ENCODE data around the gene RAG1. TPM values are rescaled to one million over a fixed set of nuclear protein-coding genes. Genes with fewer than 3 reads are reported as not detected.
A peak's percentile ranks its signal among the peaks of the same experiment; 100 is the strongest.

RAG1 gene
- total RNA-seq, 6 experiments from 2014 or later: 0.09 to 0.58 (median 0.29) TPM

GRCh38 chr11:36620246-36620645 is 52.4 kb downstream of the RAG1 start:
- H3K27me3 Mint-ChIP-seq (ENCODE audit: insufficient read depth): no peaks in the 10 kb centered on the region
- TF ChIP-seq CTCF (IDR thresholded peaks at IDR 0.05): no peak
- no peak for DNase-seq
- no peaks in the 10 kb centered on the region for H3K36me3 Mint-ChIP-seq (ENCODE audit: low read depth)
- 0 out of 2 replicates have a peak, but pooled peaks cover 6% of the 10 kb centered on the region for H3K4me1 Mint-ChIP-seq (ENCODE audit: low read depth)
- H3K4me3 Mint-ChIP-seq: no peak overlapping the region
- no peaks in the 10 kb centered on the region for H3K9me3 Mint-ChIP-seq
- H3K27ac Mint-ChIP-seq: no peak overlapping the region

GRCh38 chr11:36622431-36623136 is 54.8 kb downstream of the RAG1 start:
- Mint-ChIP-seq H3K36me3 (ENCODE audit: low read depth) (no peaks in the 10 kb centered on the region), H3K4me1 (ENCODE audit: low read depth) (0 out of 2 replicates have a peak, but pooled peaks cover 6% of the 10 kb centered on the region), H3K9me3 (no peaks in the 10 kb centered on the region), H3K4me3 (no peak overlapping the region), H3K27ac (no peak overlapping the region), H3K27me3 (ENCODE audit: insufficient read depth) (no peaks in the 10 kb centered on the region)
- DNase-seq: peak; percentile 13
- peak; percentile 73 for TF ChIP-seq CTCF (IDR thresholded peaks at IDR 0.05)

GRCh38 chr11:36623494-36623893 is 55.7 kb downstream of the RAG1 start:
- no peak for TF ChIP-seq CTCF (IDR thresholded peaks at IDR 0.05)
- no peak for DNase-seq

DNA sequence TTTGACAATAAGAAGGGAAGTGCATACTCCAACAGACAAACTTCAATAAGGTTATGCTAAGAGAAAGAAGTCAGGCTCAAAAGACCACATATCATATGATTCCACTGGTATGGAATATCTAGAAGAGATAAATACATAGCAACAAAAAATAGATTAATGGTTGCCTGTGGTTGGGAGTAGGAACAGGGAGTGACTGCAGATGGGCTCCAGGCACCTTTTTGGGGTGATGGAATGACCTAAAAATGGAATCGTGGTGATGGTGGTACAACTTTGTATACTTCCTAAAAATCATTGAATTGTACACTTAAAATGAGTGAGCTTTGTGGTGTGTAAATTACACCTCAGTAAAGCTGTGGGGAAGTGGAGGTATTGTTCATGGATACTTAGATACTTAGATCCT is 59.2 kb downstream of the RAG1 start:
- TF ChIP-seq CTCF (IDR thresholded peaks at IDR 0.05): no peak
- no peaks in the 10 kb centered on the region; the same call in 1 of the 2 replicates for H3K4me1 Mint-ChIP-seq (ENCODE audit: low read depth)
- no peak overlapping the region for H3K27ac Mint-ChIP-seq
- no peaks in the 10 kb centered on the region for H3K9me3 Mint-ChIP-seq
- H3K27me3 Mint-ChIP-seq (ENCODE audit: insufficient read depth): no peaks in the 10 kb centered on the region; the same call in 1 of the 2 replicates
- H3K4me3 Mint-ChIP-seq: no peak overlapping the region
- no peaks in the 10 kb centered on the region for H3K36me3 Mint-ChIP-seq (ENCODE audit: low read depth)
- no peak for DNase-seq

More at GRCh38 chr11:36623494-36623893, 55.7 kb downstream of the RAG1 start:
- Mint-ChIP-seq H3K4me3 (no peak overlapping the region), H3K27ac (no peak overlapping the region), H3K4me1 (ENCODE audit: low read depth) (0 out of 2 replicates have a peak, but pooled peaks cover 6% of the 10 kb centered on the region), H3K9me3 (no peaks in the 10 kb centered on the region), H3K27me3 (ENCODE audit: insufficient read depth) (no peaks in the 10 kb centered on the region), H3K36me3 (ENCODE audit: low read depth) (no peaks in the 10 kb centered on the region)

DNA sequence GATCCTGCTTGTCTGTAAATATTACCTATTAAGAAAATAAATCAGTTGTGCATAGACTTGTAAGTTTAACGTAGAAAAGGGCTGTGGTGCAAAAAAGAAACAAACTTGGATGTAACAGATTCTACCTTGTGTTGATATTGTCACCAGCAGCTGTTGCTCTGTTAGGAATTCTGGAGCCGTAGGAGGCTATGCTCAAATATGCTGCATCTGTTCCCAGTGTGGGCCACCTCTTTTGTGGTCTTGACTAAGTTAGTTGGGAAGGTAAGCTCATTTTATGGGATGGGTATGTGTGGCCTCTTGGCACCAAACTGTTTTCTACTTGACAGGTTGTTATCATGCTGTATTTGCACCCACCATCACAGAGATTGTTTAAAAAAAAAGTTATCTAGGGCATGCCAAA is 59.7 kb downstream of the RAG1 start:
- no peaks in the 10 kb centered on the region for H3K36me3 Mint-ChIP-seq (ENCODE audit: low read depth)
- H3K4me1 Mint-ChIP-seq (ENCODE audit: low read depth): no peaks in the 10 kb centered on the region; the same call in 1 of the 2 replicates
- no peaks in the 10 kb centered on the region; the same call in 1 of the 2 replicates for H3K27me3 Mint-ChIP-seq (ENCODE audit: insufficient read depth)
- DNase-seq: no peak
- H3K4me3 Mint-ChIP-seq: no peak overlapping the region
- H3K9me3 Mint-ChIP-seq: no peaks in the 10 kb centered on the region
- H3K27ac Mint-ChIP-seq: no peak overlapping the region
- no peak for TF ChIP-seq CTCF (IDR thresholded peaks at IDR 0.05)
